Body of pancreas (tissue), 4 donors: ENCODE measurements around the gene LTC4S. TPM values are rescaled to one million over a fixed set of nuclear protein-coding genes. Genes with fewer than 3 reads are reported as not detected.

Source experiments
- ATAC-seq: fragments of 150-250 bp; one replicate; pipeline ENCODE4 v1.9.1; 2016
- DNase-seq, 4 donors: peaks; one replicate each; pipeline ENCODE4 v3.0.0-alpha.2; 2019
- H3K27ac ChIP-seq, 4 donors: fragments of 200-600 bp; sonication (generic); 1 replicate in 3 of 4; 2 replicates in 1 of 4; pipeline versions ENCODE4 v1.5.1 to v1.6.1; 2016 to 2019; ENCODE audit warnings: mild to moderate bottlenecking in 1 of 4, mixed read lengths in 1 of 4, moderate library complexity in 1 of 4
- H3K27me3 ChIP-seq, 2 donors: fragments of 200-600 bp; sonication (generic); one replicate each; pipeline ENCODE4 v1.6.0; 2016; ENCODE audit warnings: mild to moderate bottlenecking in 1 of 2
- H3K36me3 ChIP-seq, 2 donors: fragments of 200-600 bp; sonication (generic); replicated peaks in 1 of 2; 2 replicates each; pipeline ENCODE4 v1.5.1; 2016; ENCODE audit warnings: low read depth in 2 of 2; ENCODE audit not compliant: insufficient read depth in 1 of 2
- H3K4me1 ChIP-seq: fragments of 200-600 bp; sonication (generic); one replicate; pipeline ENCODE4 v1.6.0; 2016
- H3K4me3 ChIP-seq, 2 donors: fragments of 200-600 bp; sonication (generic); 1 replicate in 1 of 2; 2 replicates in 1 of 2; pipeline ENCODE4 v1.5.1; 2016 to 2019
- H3K9me3 ChIP-seq, 3 donors: fragments of 200-600 bp; sonication (generic); 1 replicate in 2 of 3; 2 replicates in 1 of 3; pipeline ENCODE4 v1.5.1; 2016
- CTCF ChIP-seq, 7 experiments: fragments of 450-650 bp in 4 of 7; fragments of 200-600 bp in 3 of 7; sonication (generic) in 3 of 7; IDR thresholded peaks; one replicate each; pipeline ENCODE4 v1.5.1; 2016 to 2019; ENCODE audit warnings: antibody characterized with exemption in 7 of 7
- POLR2A ChIP-seq, 3 donors: fragments of 450-650 bp; IDR thresholded peaks; one replicate each; pipeline ENCODE4 v1.6.1; 2016; ENCODE audit warnings: antibody characterized with exemption in 3 of 3, mild to moderate bottlenecking in 2 of 3
- WGBS, 2 donors: methylation state at CpG; one replicate each; pipeline ENCODE4 v1.1.5; 2017; 5-methylcytosine and 5-hydroxymethylcytosine counted together
- intact Hi-C: fragments of 100-400 bp; cut with DNase I; formaldehyde crosslinking; loops from one replicate; pipeline ENCODE4 v1.15.1; 2023
- total RNA-seq, 2 donors: library from RNA; depleted of rRNA; stranded (reverse); fragments of >200 nt; gene quantifications; one replicate each; pipeline ENCODE4 v1.1.0, GENCODE V29; 2016

The LTC4S gene
- total RNA-seq, 2 donors from 2014 or later: 10.6 to 16.2 TPM

GRCh38 chr5:179798771-179799643, 5.2 kb downstream of the LTC4S start:
- H3K36me3 ChIP-seq: peaks cover 0 to 14% of the 10 kb centered on the region in 2 donors
- no peaks in the 10 kb centered on the region for H3K27me3 ChIP-seq
- no peak overlapping the region for H3K4me3 ChIP-seq
- peaks cover 51% of the 10 kb centered on the region for H3K4me1 ChIP-seq
- ATAC-seq (no peak), DNase-seq (no peak)
- 94 to 96% methylated on average over 5 to 33 of the region's 36 CpGs for WGBS, 2 donors
- TF ChIP-seq CTCF (IDR thresholded peaks at IDR 0.05): no peak
- TF ChIP-seq POLR2A (IDR thresholded peaks at IDR 0.05): no peak
- H3K9me3 ChIP-seq: no peaks in the 10 kb centered on the region
- no peak overlapping the region for H3K27ac ChIP-seq
- intact Hi-C loops: no loop called here

GRCh38 chr5:179799644-179799973, 5.8 kb downstream of the LTC4S start:
- TF ChIP-seq CTCF (IDR thresholded peaks at IDR 0.05) (no peak), POLR2A (IDR thresholded peaks at IDR 0.05) (no peak)
- Histone ChIP-seq H3K36me3 (peaks cover 0 to 14% of the 10 kb centered on the region in 2 donors), H3K27me3 (no peaks in the 10 kb centered on the region), H3K9me3 (no peaks in the 10 kb centered on the region), H3K4me1 (peaks cover 51% of the 10 kb centered on the region), H3K4me3 (no peak overlapping the region), H3K27ac (no peak overlapping the region)
- intact Hi-C loops: no loop called here
- DNase-seq (no peak), ATAC-seq (no peak)
- WGBS, 2 donors: 86% methylated on average over 5 of the region's 5 CpGs; no CpG with 5 or more reads in 1 of the 2 donors

GRCh38 chr5:179800071-179800695, 6.4 kb downstream of the LTC4S start:
- no peaks in the 10 kb centered on the region for H3K9me3 ChIP-seq
- intact Hi-C loops: loop anchor here (10.0 kb wide), 1 partner anchor 105 kb away; the partner anchor contains the start of gene TBC1D9B
- 89 to 93% methylated on average over 10 to 20 of the region's 21 CpGs for WGBS, 2 donors
- TF ChIP-seq CTCF (IDR thresholded peaks at IDR 0.05): no peak
- TF ChIP-seq POLR2A (IDR thresholded peaks at IDR 0.05): no peak
- DNase-seq (no peak), ATAC-seq (no peak)
- no peak overlapping the region for H3K4me3 ChIP-seq
- no peak overlapping the region for H3K27ac ChIP-seq
- H3K36me3 ChIP-seq: peaks cover 0 to 14% of the 10 kb centered on the region in 2 donors
- H3K4me1 ChIP-seq: peaks cover 51% of the 10 kb centered on the region
- H3K27me3 ChIP-seq: no peaks in the 10 kb centered on the region

- peaks cover 50% of the 10 kb centered on the region for H3K4me1 ChIP-seq
- intact Hi-C loops: loop anchor here (10.0 kb wide), 1 partner anchor 104 kb away; the partner anchor contains the start of gene TBC1D9B
- TF ChIP-seq POLR2A (IDR thresholded peaks at IDR 0.05) (no peak), CTCF (IDR thresholded peaks at IDR 0.05) (no peak)
- DNase-seq: no peak
- peaks cover 0 to 14% of the 10 kb centered on the region in 2 donors for H3K36me3 ChIP-seq
- H3K9me3 ChIP-seq: no peaks in the 10 kb centered on the region
- no peak for ATAC-seq
- no peaks in the 10 kb centered on the region for H3K27me3 ChIP-seq
- no peak overlapping the region for H3K27ac ChIP-seq
- H3K4me3 ChIP-seq: no peak overlapping the region
- WGBS, 2 donors: 69 to 78% methylated on average over 12 of the region's 12 CpGs
Observed at GRCh38 chr5:179800696-179801201, 7.0 kb downstream of the LTC4S start.
